HEK293T (cell line): ENCODE results near the gene MALSU1.

Experiments
- CTCF ChIA-PET: fragments of 350-600 bp; formaldehyde crosslinking; extraction: SDS; loops from one replicate; lab custom pipeline; 2021; ENCODE audit warnings: antibody characterized with exemption, inconsistent platforms; lab: Yijun Ruan, JAX
- POLR2A ChIA-PET: fragments of 350-600 bp; formaldehyde crosslinking; extraction: SDS; loops from one replicate; lab custom pipeline; 2020; ENCODE audit warnings: antibody characterized with exemption, inconsistent platforms; lab: Yijun Ruan, JAX
- DNase-seq: peaks from one replicate; pipeline ENCODE4 v3.0.0; 2012; ENCODE audit warnings: mixed read lengths; ENCODE audit errors: extremely low spot score
- ARNT ChIP-seq: fragments of 450-650 bp; IDR thresholded peaks from 2 replicates; pipeline ENCODE4 v1.6.1; 2017; ENCODE audit warnings: mild to moderate bottlenecking
- BHLHE40 ChIP-seq: fragments of 450-650 bp; IDR thresholded peaks from 2 replicates; pipeline ENCODE4 v1.6.1; 2016; ENCODE audit warnings: mild to moderate bottlenecking, moderate library complexity, borderline replicate concordance
- CTBP1 ChIP-seq: fragments of 450-650 bp; IDR thresholded peaks from 2 replicates; pipeline ENCODE4 v1.6.1; 2016; ENCODE audit warnings: borderline replicate concordance
- ELF4 ChIP-seq: fragments of 450-650 bp; IDR thresholded peaks from 2 replicates; pipeline ENCODE4 v1.6.1; 2017; ENCODE audit warnings: antibody characterized with exemption
- FOXA1 ChIP-seq: fragments of 450-650 bp; IDR thresholded peaks from 2 replicates; pipeline ENCODE4 v1.6.1; 2016; ENCODE audit warnings: mild to moderate bottlenecking
- FOXK2 ChIP-seq: fragments of 450-650 bp; IDR thresholded peaks from 2 replicates; pipeline ENCODE4 v1.6.1; 2016; ENCODE audit warnings: mild to moderate bottlenecking
- FOXM1 ChIP-seq: fragments of 450-650 bp; IDR thresholded peaks from 2 replicates; pipeline ENCODE4 v1.6.1; 2017; ENCODE audit warnings: mild to moderate bottlenecking, borderline replicate concordance
- HDGF ChIP-seq: fragments of 450-650 bp; IDR thresholded peaks from 2 replicates; pipeline ENCODE4 v1.6.1; 2017; ENCODE audit warnings: antibody characterized with exemption, borderline replicate concordance
- L3MBTL2 ChIP-seq: fragments of 450-650 bp; conservative IDR thresholded peaks from 2 replicates; pipeline ENCODE4 v1.6.1; 2016; ENCODE audit warnings: mild to moderate bottlenecking
- LEF1 ChIP-seq: fragments of 450-650 bp; IDR thresholded peaks from 2 replicates; pipeline ENCODE4 v1.6.1; 2017; ENCODE audit warnings: mild to moderate bottlenecking, borderline replicate concordance
- NFRKB ChIP-seq: fragments of 450-650 bp; IDR thresholded peaks from 2 replicates; pipeline ENCODE4 v1.6.1; 2016; ENCODE audit warnings: mild to moderate bottlenecking, moderate library complexity
- PKNOX1 ChIP-seq: fragments of 450-650 bp; IDR thresholded peaks from 2 replicates; pipeline ENCODE4 v1.6.1; 2016
- SP1 ChIP-seq: fragments of 450-650 bp; IDR thresholded peaks from 2 replicates; pipeline ENCODE4 v1.6.1; 2017
- SUZ12 ChIP-seq: fragments of 450-650 bp; IDR thresholded peaks from 2 replicates; pipeline ENCODE4 v1.6.1; 2016; ENCODE audit warnings: mild to moderate bottlenecking
- TARDBP ChIP-seq: fragments of 450-650 bp; IDR thresholded peaks from 2 replicates; pipeline ENCODE4 v1.6.1; 2016
- ZNF384 ChIP-seq: fragments of 450-650 bp; IDR thresholded peaks from 2 replicates; pipeline ENCODE4 v1.6.1; 2016

Gene MALSU1

GRCh38 chr7:23261843-23262452 is 37.2 kb upstream of the MALSU1 start:
- CTCF ChIA-PET: interaction anchor here (0.6 to 3.7 kb wide), 5 partner anchors 10 to 554 kb away, joined by 3 to 19 read pairs (median 4); no protein-coding TSS in a partner anchor
- TF ChIP-seq FOXK2 (no peak), PKNOX1 (0 out of 2 replicates have a peak, but pooled peaks have one; percentile 23)
- POLR2A ChIA-PET: no interaction called here
- peak; percentile 84 for DNase-seq

GRCh38 chr7:23264916-23265458 is 34.2 kb upstream of the MALSU1 start:
- POLR2A ChIA-PET: no interaction called here
- CTCF ChIA-PET: interaction anchor here (3.7 kb wide), 1 partner anchor 8 kb away, joined by 19 read pairs; no protein-coding TSS in a partner anchor
- TF ChIP-seq LEF1: no peak
- TF ChIP-seq FOXK2: no peak
- TF ChIP-seq L3MBTL2: no peak
- TF ChIP-seq PKNOX1: no peak
- no peak for DNase-seq

GRCh38 chr7:23266918-23267317 is 32.2 kb upstream of the MALSU1 start:
- no peak for DNase-seq
- TF ChIP-seq HDGF (no peak), FOXK2 (no peak), SP1 (no peak), PKNOX1 (no peak)
- POLR2A ChIA-PET: interaction anchor here (0.5 kb wide), 1 partner anchor 241 kb away, joined by 3 read pairs; no protein-coding TSS in a partner anchor
- CTCF ChIA-PET: no interaction called here

- CTCF ChIA-PET: no interaction called here
- POLR2A ChIA-PET: interaction anchor here (0.5 kb wide), 1 partner anchor 241 kb away, joined by 3 read pairs; no protein-coding TSS in a partner anchor
Measured at GRCh38 chr7:23267357-23267756, 31.8 kb upstream of the MALSU1 start.

GRCh38 chr7:23268167-23268566 is 31.0 kb upstream of the MALSU1 start:
- TF ChIP-seq FOXM1 (no peak), NFRKB (no peak), CTBP1 (no peak), L3MBTL2 (no peak), HDGF (no peak), SP1 (no peak), ARNT (no peak), LEF1 (no peak)
- no peak for DNase-seq
- ChIA-PET CTCF (no interaction called here), POLR2A (no interaction called here)

More at GRCh38 chr7:23267357-23267756, 31.8 kb upstream of the MALSU1 start:
- DNase-seq: no peak
- TF ChIP-seq BHLHE40 (no peak), L3MBTL2 (no peak), TARDBP (no peak), CTBP1 (no peak), PKNOX1 (no peak), FOXK2 (no peak), LEF1 (no peak)

- ChIA-PET POLR2A (no interaction called here), CTCF (interaction anchor here (0.6 kb wide), 1 partner anchor 897 kb away, joined by 3 read pairs; no protein-coding TSS in a partner anchor)
- TF ChIP-seq BHLHE40 (no peak), L3MBTL2 (no peak), ELF4 (no peak), LEF1 (no peak), TARDBP (no peak), SUZ12 (no peak), FOXM1 (no peak), FOXA1 (no peak), ARNT (no peak), SP1 (no peak), CTBP1 (no peak), ZNF384 (no peak), HDGF (no peak), FOXK2 (no peak), NFRKB (no peak)
- no peak for DNase-seq
Measured at GRCh38 chr7:23268746-23269145, 30.4 kb upstream of the MALSU1 start.

- ChIA-PET POLR2A (interaction anchor here (0.7 to 1.3 kb wide), 3 partner anchors 14 to 91 kb away, joined by 3 to 6 read pairs (median 4); no protein-coding TSS in a partner anchor), CTCF (interaction anchor here (0.6 to 2.6 kb wide), 15 partner anchors 8 to 462 kb away, joined by 3 to 19 read pairs (median 5); no protein-coding TSS in a partner anchor)
- TF ChIP-seq SP1 (no peak), ZNF384 (no peak), TARDBP (no peak), FOXA1 (no peak), HDGF (no peak)
- DNase-seq: no peak
Measured at GRCh38 chr7:23272275-23272674, 26.9 kb upstream of the MALSU1 start.
